ENCODE measurements around the gene GPR143. TPM values are rescaled to one million over a fixed set of nuclear protein-coding genes. Genes with fewer than 3 reads are reported as not detected.

The GPR143 gene
- total and polyA plus RNA-seq, 5 donors from 2014 or later, result 0.10 to 0.18 TPM; not detected in 3

DNA sequence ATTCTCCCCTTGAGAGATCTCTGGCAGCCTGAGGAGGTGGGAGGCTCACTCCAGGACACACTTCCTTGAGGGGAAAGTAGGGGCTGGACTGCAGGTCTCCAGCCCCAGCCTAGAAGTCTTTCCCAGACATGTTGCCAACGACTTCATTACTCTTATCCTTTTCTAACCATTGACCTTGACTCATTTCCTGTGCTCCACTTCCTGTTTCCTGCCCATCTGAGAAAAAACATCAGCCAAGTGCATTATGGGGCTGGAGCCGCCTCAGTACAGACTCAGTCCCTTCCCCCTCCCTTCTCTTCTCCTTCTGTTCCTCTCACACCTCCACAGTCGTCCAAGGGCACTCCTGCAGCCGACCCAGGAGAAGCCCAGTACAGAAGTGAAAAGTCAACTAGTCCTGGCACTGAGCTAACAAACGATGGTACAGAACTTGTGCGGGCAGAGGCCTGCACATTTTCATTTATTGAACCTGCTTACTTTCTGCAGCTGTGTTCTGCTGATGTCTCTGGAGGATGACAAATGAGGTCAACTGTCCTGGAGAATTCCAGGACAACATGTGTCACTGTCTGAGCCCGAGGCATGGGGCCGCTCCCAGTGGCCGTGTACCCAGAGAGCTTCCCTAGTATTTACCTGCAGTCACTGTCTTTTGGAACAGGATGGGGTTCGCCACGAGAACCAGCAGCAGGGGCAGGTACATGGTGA, 20.1 kb downstream of the GPR143 start:
- peak in 1 of 2 donors; percentile 42 for ATAC-seq (ENCODE audit: low read depth in 2 of 2)
- peak overlapping the region in 2 of 4 donors; percentile 58 to 75 for H3K4me3 Mint-ChIP-seq

DNA sequence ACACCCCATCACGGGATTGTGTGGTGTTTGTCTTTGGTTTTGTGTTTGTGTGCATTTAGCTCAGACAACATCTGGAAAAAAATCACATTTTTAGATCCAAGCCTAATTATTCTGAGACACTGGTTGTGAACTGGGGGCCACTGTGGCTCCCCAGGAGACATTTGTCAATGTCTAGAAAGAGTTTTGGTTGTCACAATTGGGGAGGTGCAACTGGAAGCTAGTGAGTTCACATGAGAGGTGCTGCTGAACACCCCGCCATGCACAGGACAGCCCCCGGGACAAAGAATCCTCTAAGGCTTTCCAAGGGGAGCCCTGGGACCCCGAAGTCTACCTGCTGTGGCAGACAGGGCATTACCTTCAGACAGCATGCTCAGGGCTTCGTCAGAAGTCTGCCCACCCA, 26.5 kb downstream of the GPR143 start:
- Histone ChIP-seq H3K9me3 (ENCODE audit: control insufficient read depth in 2 of 2, low read length in 2 of 2) (no peaks in the 10 kb centered on the region), H3K27ac (ENCODE audit: insufficient read depth, low read length, poor library complexity, severe bottlenecking) (no peak overlapping the region), H3K4me1 (ENCODE audit: control insufficient read depth, insufficient read depth, low read length, poor library complexity, severe bottlenecking) (no peaks in the 10 kb centered on the region), H3K4me3 (ENCODE audit: low read depth, low read length) (no peak overlapping the region), H3K27me3 (ENCODE audit: control insufficient read depth, insufficient read depth, low read length) (no peaks in the 10 kb centered on the region), H3K36me3 (ENCODE audit: control insufficient read depth, insufficient read depth, low read length) (no peaks in the 10 kb centered on the region)
- Mint-ChIP-seq H3K36me3 (no peaks in the 10 kb centered on the region), H3K27ac (no peak overlapping the region), H3K27me3 (no peaks in the 10 kb centered on the region), H3K4me1 (no peaks in the 10 kb centered on the region), H3K9me3 (peaks cover 0 to 3% (median 0%) of the 10 kb centered on the region in 7 donors), H3K4me3 (no peak overlapping the region)
- DNase-seq (no peak), ATAC-seq (ENCODE audit: low read depth in 2 of 2) (no peak)

More for the DNA sequence above, 20.1 kb downstream of the GPR143 start:
- H3K27me3 Mint-ChIP-seq, result no peaks in the 10 kb centered on the region
- no peak overlapping the region for H3K4me3 ChIP-seq (ENCODE audit: low read depth, low read length)
- H3K9me3 ChIP-seq (ENCODE audit: control insufficient read depth in 2 of 2, low read length in 2 of 2), result no peaks in the 10 kb centered on the region
- no peak overlapping the region for H3K27ac ChIP-seq (ENCODE audit: insufficient read depth, low read length, poor library complexity, severe bottlenecking)
- peaks cover 4% of the 10 kb centered on the region for H3K36me3 Mint-ChIP-seq
- peaks cover 0 to 18% (median 5%) of the 10 kb centered on the region in 4 donors for H3K4me1 Mint-ChIP-seq
- H3K4me1 ChIP-seq (ENCODE audit: control insufficient read depth, insufficient read depth, low read length, poor library complexity, severe bottlenecking), result peaks cover 6% of the 10 kb centered on the region
- H3K27ac Mint-ChIP-seq, result peak overlapping the region in 1 of 3 donors; percentile 78
- H3K36me3 ChIP-seq (ENCODE audit: control insufficient read depth, insufficient read depth, low read length), result no peaks in the 10 kb centered on the region
- peaks cover 0 to 16% (median 4%) of the 10 kb centered on the region in 7 donors for H3K9me3 Mint-ChIP-seq
- no peaks in the 10 kb centered on the region for H3K27me3 ChIP-seq (ENCODE audit: control insufficient read depth, insufficient read depth, low read length)
- peak in 1 of 3 donors; percentile 58 for DNase-seq

DNA sequence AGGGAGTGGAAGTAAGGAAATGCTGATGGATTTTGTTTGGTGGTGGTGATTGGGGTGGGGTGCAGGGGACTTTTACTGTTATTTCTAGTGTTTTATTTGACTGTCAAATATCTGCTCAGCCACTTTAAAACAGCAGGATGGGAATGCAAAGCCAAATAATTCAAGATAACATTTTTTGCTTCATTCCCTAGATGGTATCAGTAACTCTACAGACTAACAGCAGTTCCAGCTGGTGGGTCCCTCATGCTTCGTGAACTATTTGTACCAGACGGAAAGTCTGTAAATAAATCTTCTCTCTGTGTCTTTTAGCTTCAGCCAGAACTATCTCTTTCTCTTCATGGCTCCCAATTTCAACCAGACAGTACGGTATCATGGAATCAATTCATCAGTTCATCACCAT, 27.5 kb downstream of the GPR143 start:
- Histone ChIP-seq H3K4me3 (ENCODE audit: low read depth, low read length) (no peak overlapping the region), H3K9me3 (ENCODE audit: control insufficient read depth in 2 of 2, low read length in 2 of 2) (no peaks in the 10 kb centered on the region), H3K4me1 (ENCODE audit: control insufficient read depth, insufficient read depth, low read length, poor library complexity, severe bottlenecking) (no peaks in the 10 kb centered on the region), H3K36me3 (ENCODE audit: control insufficient read depth, insufficient read depth, low read length) (no peaks in the 10 kb centered on the region), H3K27me3 (ENCODE audit: control insufficient read depth, insufficient read depth, low read length) (no peaks in the 10 kb centered on the region), H3K27ac (ENCODE audit: insufficient read depth, low read length, poor library complexity, severe bottlenecking) (no peak overlapping the region)
- Mint-ChIP-seq H3K4me3 (peak overlapping the region in 1 of 4 donors; percentile 61), H3K4me1 (no peaks in the 10 kb centered on the region), H3K36me3 (no peaks in the 10 kb centered on the region), H3K27me3 (no peaks in the 10 kb centered on the region), H3K27ac (no peak overlapping the region), H3K9me3 (peaks cover 0 to 3% (median 0%) of the 10 kb centered on the region in 7 donors)
- ATAC-seq (ENCODE audit: low read depth in 2 of 2) (no peak), DNase-seq (no peak)

DNA sequence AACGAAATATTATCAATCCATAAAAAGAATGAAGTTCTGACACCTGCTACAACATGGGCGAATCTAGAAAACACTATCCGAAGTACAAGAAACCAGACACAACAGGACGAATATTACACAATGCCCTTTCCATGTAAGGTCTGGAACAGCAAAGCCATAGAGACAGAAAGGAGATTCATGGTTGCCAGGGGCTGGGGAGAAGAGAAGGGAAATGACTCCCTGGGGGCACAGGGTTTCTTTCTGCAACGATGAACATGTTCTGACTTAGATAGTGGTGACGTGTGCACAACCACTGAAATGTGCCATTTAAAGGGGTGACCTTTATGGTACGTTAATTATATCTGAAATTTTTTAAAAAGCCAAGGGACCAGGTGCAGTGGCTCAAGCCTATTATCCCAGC, 28.3 kb downstream of the GPR143 start:
- H3K27me3 Mint-ChIP-seq, result no peaks in the 10 kb centered on the region
- ATAC-seq (ENCODE audit: low read depth in 2 of 2), result no peak
- no peaks in the 10 kb centered on the region for H3K4me1 ChIP-seq (ENCODE audit: control insufficient read depth, insufficient read depth, low read length, poor library complexity, severe bottlenecking)
- no peaks in the 10 kb centered on the region for H3K4me1 Mint-ChIP-seq
- H3K27me3 ChIP-seq (ENCODE audit: control insufficient read depth, insufficient read depth, low read length), result no peaks in the 10 kb centered on the region
- H3K9me3 Mint-ChIP-seq, result peaks cover 0 to 3% (median 0%) of the 10 kb centered on the region in 7 donors
- no peak overlapping the region for H3K4me3 Mint-ChIP-seq
- H3K36me3 ChIP-seq (ENCODE audit: control insufficient read depth, insufficient read depth, low read length), result no peaks in the 10 kb centered on the region
- H3K27ac Mint-ChIP-seq, result no peak overlapping the region
- no peak overlapping the region for H3K27ac ChIP-seq (ENCODE audit: insufficient read depth, low read length, poor library complexity, severe bottlenecking)
- H3K4me3 ChIP-seq (ENCODE audit: low read depth, low read length), result no peak overlapping the region
- H3K36me3 Mint-ChIP-seq, result no peaks in the 10 kb centered on the region
- no peaks in the 10 kb centered on the region for H3K9me3 ChIP-seq (ENCODE audit: control insufficient read depth in 2 of 2, low read length in 2 of 2)
- no peak for DNase-seq

DNA sequence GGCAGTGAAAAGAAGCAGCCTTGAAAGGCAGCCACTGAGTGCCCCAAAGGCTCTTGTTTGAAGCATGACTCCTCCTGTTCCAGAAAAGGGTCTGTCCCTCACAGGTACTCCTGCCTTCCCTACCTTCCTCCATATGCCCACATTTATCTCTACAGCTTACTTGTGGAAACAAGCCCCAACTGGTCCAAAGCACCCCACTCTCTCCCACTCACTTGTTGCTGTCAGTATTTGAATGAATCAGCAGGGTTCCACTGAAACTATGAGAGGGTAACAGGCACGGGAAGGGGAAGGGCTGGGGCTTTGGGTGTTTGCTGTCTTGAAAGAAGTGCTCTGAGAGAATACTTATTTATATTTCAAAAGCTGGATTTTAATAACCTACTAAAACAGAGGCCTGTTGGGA, 34.9 kb downstream of the GPR143 start:
- Mint-ChIP-seq H3K4me3 (peak overlapping the region in 1 of 4 donors; percentile 36), H3K27me3 (peaks cover 6% of the 10 kb centered on the region), H3K4me1 (no peaks in the 10 kb centered on the region), H3K27ac (no peak overlapping the region), H3K36me3 (no peaks in the 10 kb centered on the region), H3K9me3 (peaks cover 0 to 25% (median 1%) of the 10 kb centered on the region in 7 donors)
- peaks cover 0 to 2% of the 10 kb centered on the region in 2 experiments for H3K9me3 ChIP-seq (ENCODE audit: control insufficient read depth in 2 of 2, low read length in 2 of 2)
- no peaks in the 10 kb centered on the region for H3K36me3 ChIP-seq (ENCODE audit: control insufficient read depth, insufficient read depth, low read length)
- no peak overlapping the region for H3K4me3 ChIP-seq (ENCODE audit: low read depth, low read length)
- no peaks in the 10 kb centered on the region for H3K4me1 ChIP-seq (ENCODE audit: control insufficient read depth, insufficient read depth, low read length, poor library complexity, severe bottlenecking)
- no peaks in the 10 kb centered on the region for H3K27me3 ChIP-seq (ENCODE audit: control insufficient read depth, insufficient read depth, low read length)
- ATAC-seq (ENCODE audit: low read depth in 2 of 2) (no peak), DNase-seq (peak in 1 of 3 donors; percentile 6)
- H3K27ac ChIP-seq (ENCODE audit: insufficient read depth, low read length, poor library complexity, severe bottlenecking), result no peak overlapping the region

GRCh38 chrX:9730078-9730477, 35.6 kb downstream of the GPR143 start:
- H3K27ac Mint-ChIP-seq, result no peak overlapping the region

GRCh38 chrX:9729171-9729885, 36.3 kb downstream of the GPR143 start:
- no peaks in the 10 kb centered on the region for H3K36me3 Mint-ChIP-seq
- H3K27ac Mint-ChIP-seq, result no peak overlapping the region
- peaks cover 6% of the 10 kb centered on the region for H3K27me3 Mint-ChIP-seq
- no peaks in the 10 kb centered on the region for H3K4me1 Mint-ChIP-seq
- no peak overlapping the region for H3K4me3 Mint-ChIP-seq
- DNase-seq (no peak), ATAC-seq (ENCODE audit: low read depth in 2 of 2) (no peak)
- no peaks in the 10 kb centered on the region for H3K36me3 ChIP-seq (ENCODE audit: control insufficient read depth, insufficient read depth, low read length)
- H3K27me3 ChIP-seq (ENCODE audit: control insufficient read depth, insufficient read depth, low read length), result no peaks in the 10 kb centered on the region
- H3K4me1 ChIP-seq (ENCODE audit: control insufficient read depth, insufficient read depth, low read length, poor library complexity, severe bottlenecking), result no peaks in the 10 kb centered on the region
- H3K9me3 Mint-ChIP-seq, result peaks cover 0 to 25% (median 0%) of the 10 kb centered on the region in 7 donors
- peaks cover 0 to 2% of the 10 kb centered on the region in 2 experiments for H3K9me3 ChIP-seq (ENCODE audit: control insufficient read depth in 2 of 2, low read length in 2 of 2)
- H3K27ac ChIP-seq (ENCODE audit: insufficient read depth, low read length, poor library complexity, severe bottlenecking), result no peak overlapping the region
- H3K4me3 ChIP-seq (ENCODE audit: low read depth, low read length), result no peak overlapping the region

More at GRCh38 chrX:9730078-9730477, 35.6 kb downstream of the GPR143 start:
- Histone ChIP-seq H3K27me3 (ENCODE audit: control insufficient read depth, insufficient read depth, low read length) (no peaks in the 10 kb centered on the region), H3K9me3 (ENCODE audit: control insufficient read depth in 2 of 2, low read length in 2 of 2) (peaks cover 0 to 2% of the 10 kb centered on the region in 2 experiments), H3K27ac (ENCODE audit: insufficient read depth, low read length, poor library complexity, severe bottlenecking) (no peak overlapping the region), H3K4me1 (ENCODE audit: control insufficient read depth, insufficient read depth, low read length, poor library complexity, severe bottlenecking) (no peaks in the 10 kb centered on the region), H3K36me3 (ENCODE audit: control insufficient read depth, insufficient read depth, low read length) (no peaks in the 10 kb centered on the region), H3K4me3 (ENCODE audit: low read depth, low read length) (no peak overlapping the region)
- peaks cover 6% of the 10 kb centered on the region for H3K27me3 Mint-ChIP-seq
- H3K36me3 Mint-ChIP-seq, result no peaks in the 10 kb centered on the region
- peaks cover 0 to 25% (median 1%) of the 10 kb centered on the region in 7 donors for H3K9me3 Mint-ChIP-seq
- H3K4me3 Mint-ChIP-seq, result no peak overlapping the region
- no peak for ATAC-seq (ENCODE audit: low read depth in 2 of 2)
- DNase-seq, result no peak
- no peaks in the 10 kb centered on the region for H3K4me1 Mint-ChIP-seq

All from CD4-positive, CD25-positive, alpha-beta regulatory T cell (primary cell).